Measurements from ENCODE around the gene EPHB1. TPM values are rescaled to one million over a fixed set of nuclear protein-coding genes. Genes with fewer than 3 reads are reported as not detected.

EPHB1 gene
- total RNA-seq, 1 experiment from 2014 or later = 2.8 TPM

GRCh38 chr3:134822090-134822489 is 27.0 kb downstream of the EPHB1 start:
- Mint-ChIP-seq H3K27me3 (ENCODE audit: low read depth) (peaks cover 4% of the 10 kb centered on the region), H3K9me3 (no peaks in the 10 kb centered on the region), H3K4me1 (no peaks in the 10 kb centered on the region), H3K4me3 (no peak overlapping the region), H3K27ac (no peak overlapping the region; a peak in 1 of 7 replicates), H3K36me3 (ENCODE audit: insufficient read depth in 1 of 3, low read depth in 3 of 3) (no peaks in the 10 kb centered on the region)
- Histone ChIP-seq H3K14ac (ENCODE audit: insufficient read depth, low read length) (no peak overlapping the region), H3K4ac (ENCODE audit: low read depth, low read length) (no peak overlapping the region), H4K20me1 (ENCODE audit: control insufficient read depth, insufficient read depth, insufficient read length) (no peaks in the 10 kb centered on the region), H2AK5ac (ENCODE audit: insufficient read length, low read length) (no peak overlapping the region), H3K56ac (ENCODE audit: insufficient read length, low read depth, low read length) (no peak overlapping the region), H2BK5ac (ENCODE audit: insufficient read length, low read length) (no peak overlapping the region), H4K5ac (ENCODE audit: insufficient read length, low read depth, low read length) (no peak overlapping the region), H3K18ac (ENCODE audit: insufficient read length, low read depth, low read length) (no peak overlapping the region), H2AFZ (ENCODE audit: low read length) (no peak overlapping the region), H3K9me3 (ENCODE audit: control insufficient read depth, low read depth, low read length) (no peaks in the 10 kb centered on the region), H2BK15ac (ENCODE audit: low read depth, low read length) (no peak overlapping the region), H2BK120ac (ENCODE audit: low read depth, low read length, poor library complexity, severe bottlenecking) (no peak overlapping the region), H2BK20ac (ENCODE audit: low read depth, low read length, poor library complexity, severe bottlenecking) (no peak overlapping the region), H4K8ac (replicated peaks; ENCODE audit: insufficient read length, low read depth, low read length) (no peak overlapping the region), H3K23ac (ENCODE audit: insufficient read length, low read depth, low read length) (no peak overlapping the region), H3K4me2 (ENCODE audit: insufficient read depth, insufficient read length, low read length) (no peak overlapping the region), H3K27me3 (ENCODE audit: insufficient read depth, low read length) (no peaks in the 10 kb centered on the region), H3T11ph (ENCODE audit: low read length) (no peak overlapping the region), H3K79me2 (ENCODE audit: insufficient read depth, low read length) (no peaks in the 10 kb centered on the region), H3K9ac (ENCODE audit: extremely low read depth, insufficient read length, low read length) (no peak overlapping the region), H3K79me1 (ENCODE audit: insufficient read depth, low read depth, low read length, poor library complexity, severe bottlenecking) (no peaks in the 10 kb centered on the region), H3K4me1 (ENCODE audit: insufficient read depth, low read length) (no peaks in the 10 kb centered on the region), H4K91ac (ENCODE audit: insufficient read length, low read depth, low read length) (no peak overlapping the region), H2BK12ac (ENCODE audit: insufficient read length, low read depth, low read length) (no peak overlapping the region), H3K23me2 (ENCODE audit: insufficient read length, low read depth, low read length, poor library complexity, severe bottlenecking) (no peaks in the 10 kb centered on the region), H3K27ac (ENCODE audit: insufficient read length, low read depth, low read length) (no peak overlapping the region)
- DNase-seq = no peak
- no peak for TF ChIP-seq CTCF (conservative IDR thresholded peaks at IDR 0.05)
- WGBS (ENCODE audit: extremely low coverage, insufficient read length, low lambda C conversion rate) = no CpG with 5 or more reads among the region's 4 CpGs

Data from H9 (cell line).